K562 (cell line): Measurements from ENCODE around the gene SFR1. TPM values are rescaled to one million over a fixed set of nuclear protein-coding genes. Genes with fewer than 3 reads are reported as not detected.

ENCODE experiments used
- ATAC-seq: fragments of 200-7000 bp; cut with Tn5 transposase; 3 replicates; pipeline ENCODE4 v1.9.1; 2020; ENCODE audit warnings: moderate library complexity
- BruUV-seq: library from RNA; stranded (reverse); fragments of 400-500 nt; replicated peaks from 2 replicates; lab custom pipeline; 2021; lab: Mats Ljungman, UMichigan
- CTCF ChIA-PET: fragments of 300-600 bp; formaldehyde crosslinking; extraction: SDS; loops from one replicate; lab custom pipeline; 2021; ENCODE audit warnings: low intra/inter-chr PET ratio; lab: Yijun Ruan, JAX
- POLR2A ChIA-PET: fragments of 300-600, 350-650 bp; sonication (Branson Sonifier 250); formaldehyde crosslinking; extraction: SDS; loops from one replicate; lab custom pipeline; 2021; ENCODE audit warnings: antibody characterized with exemption, inconsistent platforms; lab: Yijun Ruan, JAX
- DNase-seq, 4 experiments: peaks; one replicate each; pipeline versions ENCODE4 v3.0.0 to v3.0.0-alpha.2; 2011 to 2018; ENCODE audit warnings: low spot score in 3 of 4, mixed read lengths in 3 of 4; ENCODE audit errors: extremely low read depth in 1 of 4
- FAIRE-seq: peaks from 2 replicates; lab custom pipeline; 2011; peaks lifted over from hg19 to GRCh38; lab: Jason Lieb, UNC
- H2AFZ ChIP-seq: 2 replicates; pipeline ENCODE4 v1.6.0; 2011; ENCODE audit warnings: low read depth, low read length, control low read depth, inconsistent platforms
- H3K27ac ChIP-seq: fragments of 200-600 bp; 3 replicates; pipeline ENCODE4 v1.8.0; 2011; ENCODE audit warnings: low read depth, mild to moderate bottlenecking, control low read depth, inconsistent platforms, low read length, moderate library complexity, mixed read lengths; ENCODE audit errors: extremely low read depth
- H3K27me3 ChIP-seq, 2 experiments: fragments of 300-600 bp in 1 of 2; 2 replicates in 1 of 2; 3 replicates in 1 of 2; pipeline versions ENCODE4 v1.6.0 to v1.8.0; 2011; ENCODE audit warnings: inconsistent platforms in 2 of 2, low read length in 2 of 2, mild to moderate bottlenecking in 1 of 2, mixed read lengths in 1 of 2, moderate library complexity in 1 of 2; ENCODE audit not compliant: control insufficient read depth in 2 of 2, insufficient read depth in 2 of 2
- H3K36me3 ChIP-seq: fragments of 300-600 bp; 3 replicates; pipeline ENCODE4 v1.8.0; 2011; ENCODE audit warnings: mild to moderate bottlenecking, low read length, inconsistent platforms; ENCODE audit not compliant: control insufficient read depth, insufficient read depth
- H3K4me1 ChIP-seq, 2 experiments: fragments of 200-600 bp in 1 of 2; replicated peaks in 1 of 2; 2 replicates in 1 of 2; 3 replicates in 1 of 2; pipeline versions ENCODE4 v1.5.1 to v1.8.0; 2011; ENCODE audit warnings: inconsistent platforms in 2 of 2, low read length in 2 of 2, mild to moderate bottlenecking in 1 of 2, mixed read lengths in 1 of 2, moderate library complexity in 1 of 2; ENCODE audit not compliant: control insufficient read depth in 2 of 2, insufficient read depth in 2 of 2
- H3K4me2 ChIP-seq: 2 replicates; pipeline ENCODE4 v1.6.1; 2011; ENCODE audit warnings: low read length, control low read depth, inconsistent platforms, mixed read lengths; ENCODE audit not compliant: insufficient read depth
- H3K4me3 ChIP-seq: fragments of 200-600 bp; sonication (generic), shearing (Covaris generic); 2 replicates; pipeline ENCODE4 v1.5.1; 2016; ENCODE audit warnings: control low read depth, inconsistent platforms
- H3K79me2 ChIP-seq: fragments of 200-600 bp; 3 replicates; pipeline ENCODE4 v1.8.0; 2011; ENCODE audit warnings: low read length, inconsistent platforms; ENCODE audit not compliant: control insufficient read depth, insufficient read depth
- H3K9ac ChIP-seq, 2 experiments: 2 replicates each; pipeline versions ENCODE4 v1.6.0 to v1.6.1; 2011; ENCODE audit warnings: low read depth in 2 of 2, low read length in 2 of 2, control low read depth in 1 of 2, inconsistent platforms in 1 of 2, mild to moderate bottlenecking in 1 of 2, mixed read lengths in 1 of 2; ENCODE audit not compliant: insufficient read depth in 1 of 2
- H3K9me1 ChIP-seq: one replicate; pipeline ENCODE4 v1.6.0; 2011; ENCODE audit warnings: inconsistent platforms, mild to moderate bottlenecking, low read length, moderate library complexity; ENCODE audit not compliant: control insufficient read depth, insufficient read depth
- H3K9me3 ChIP-seq: replicated peaks from 2 replicates; pipeline ENCODE4 v1.5.1; 2011; ENCODE audit warnings: low read depth, low read length, inconsistent platforms; ENCODE audit not compliant: control insufficient read depth, insufficient read depth
- H4K20me1 ChIP-seq: replicated peaks from 2 replicates; pipeline ENCODE4 v1.6.1; 2011; ENCODE audit warnings: low read length, inconsistent platforms, mixed read lengths; ENCODE audit not compliant: control insufficient read depth, insufficient read depth
- E2F1 ChIP-seq: sonication (generic); formaldehyde crosslinking; IDR thresholded peaks from 2 replicates; pipeline ENCODE4 v1.8.1; 2023; ENCODE audit warnings: mild to moderate bottlenecking, missing genetic modification reagents, moderate library complexity
- E2F5 ChIP-seq: sonication (generic); formaldehyde crosslinking; IDR thresholded peaks from 2 replicates; pipeline ENCODE4 v1.8.0; 2022; ENCODE audit warnings: mild to moderate bottlenecking, missing genetic modification reagents
- HLTF ChIP-seq: fragments of 450-650 bp; IDR thresholded peaks from 2 replicates; pipeline ENCODE4 v1.6.1; 2016
- LEF1 ChIP-seq: fragments of 450-650 bp; IDR thresholded peaks from 2 replicates; pipeline ENCODE4 v1.6.1; 2016; ENCODE audit warnings: mild to moderate bottlenecking
- RB1 ChIP-seq: fragments of 450-650 bp; IDR thresholded peaks from 2 replicates; pipeline ENCODE4 v1.6.1; 2017; ENCODE audit warnings: low read depth, mild to moderate bottlenecking
- SUPT5H ChIP-seq: fragments of 450-650 bp; IDR thresholded peaks from 2 replicates; pipeline ENCODE4 v1.6.1; 2016
- TBL1XR1 ChIP-seq, 2 experiments: IDR thresholded peaks; 2 replicates each; pipeline ENCODE4 v1.6.1; 2012; ENCODE audit warnings: improper control_type of control experiment in 2 of 2, low read length in 2 of 2, mild to moderate bottlenecking in 1 of 2
- ZNF143 ChIP-seq: sonication (generic); formaldehyde crosslinking; IDR thresholded peaks from 2 replicates; pipeline ENCODE4 v1.9.0; 2022; ENCODE audit warnings: mild to moderate bottlenecking, missing genetic modification reagents
- ZNF280B ChIP-seq: fragments of 250-450 bp; sonication (Bioruptor Pico); IDR thresholded peaks from 2 replicates; pipeline ENCODE4 v1.5.1; 2021; ENCODE audit warnings: mild to moderate bottlenecking
- ZNF347 ChIP-seq: fragments of 450-650 bp; formaldehyde crosslinking; IDR thresholded peaks from 2 replicates; pipeline ENCODE4 v1.4.0; 2020; ENCODE audit warnings: low read depth, mild to moderate bottlenecking, moderate library complexity
- WGBS: fragments of 100-300 bp; shearing (Covaris generic); methylation state at CpG from one replicate; pipeline ENCODE4 v1.1.6; 2016; ENCODE audit warnings: low coverage, mixed read lengths; ENCODE audit not compliant: insufficient coverage; ENCODE audit errors: missing lambda C conversion rate; 5-methylcytosine and 5-hydroxymethylcytosine counted together
- in situ Hi-C: fragments of 300-500 bp; cut with MboI; formaldehyde crosslinking; loops from 4 replicates; pipeline ENCODE4 v1.15.0; 2018; ENCODE audit warnings: inconsistent platforms, mixed read lengths
- intact Hi-C: fragments of 100-400 bp; cut with micrococcal nuclease; formaldehyde crosslinking; loops from 2 replicates; pipeline ENCODE4 v1.14.2; 2022
- polyA plus RNA-seq, 8 experiments: library from polyadenylated mRNA; depleted of rRNA in 4 of 8; stranded (reverse) in 5 of 8; unstranded in 3 of 8; fragments of >200 nt; fragmentation: Nextera tagmentation in 2 of 8; fragmentation: Illumina TruSeq in 1 of 8; extraction: Ambion mirVana in 2 of 8; extraction: Trizol in 1 of 8; gene quantifications; 2 replicates each; pipeline versions ENCODE4 v1.2.1 to v1.2.3, GENCODE V29; 2011 to 2014; ENCODE audit warnings: inconsistent platforms in 1 of 8, missing spikeins in 1 of 8
- total RNA-seq, 7 experiments: library from RNA; depleted of rRNA in 6 of 7; stranded (reverse); fragments of >200 nt in 6 of 7; fragmentation: Illumina TruSeq in 2 of 7; extraction: Trizol in 2 of 7; gene quantifications; 2 replicates each; pipeline versions ENCODE4 v1.2.1 to v1.2.3, GENCODE V29; 2011 to 2021; ENCODE audit warnings: low replicate concordance in 1 of 7

SFR1 gene
- total and polyA plus RNA-seq, 9 of the 15 experiments (the other 6 are each of a cell fraction or from before 2014, with no cell fraction given): 4.3 to 18.7 (median 9.1) TPM

- FAIRE-seq (no peak), ATAC-seq (no peak)
- POLR2A ChIA-PET: interaction anchor here (0.8 kb wide), 1 partner anchor 15 kb away, joined by 3 read pairs; no protein-coding TSS in a partner anchor
- in situ Hi-C loops: no loop called here
- H3K36me3 ChIP-seq: no peaks in the 10 kb centered on the region
- TF ChIP-seq LEF1 (no peak), ZNF280B (no peak), ZNF143 (CRISPR knock-in tag) (no peak), E2F5 (CRISPR knock-in tag) (no peak), RB1 (no peak), E2F1 (CRISPR knock-in tag) (no peak), TBL1XR1 (IDR thresholded peaks at IDR 0.05; ENCODE audit: low read length in 2 of 2) (no peak), ZNF347 (CRISPR knock-in tag) (no peak), SUPT5H (no peak), HLTF (no peak)
- TF ChIP-seq, all 486 proteins: peak for 0
- Histone ChIP-seq H3K4me1 (no peaks in the 10 kb centered on the region), H4K20me1 (no peaks in the 10 kb centered on the region), H3K9me3 (no peaks in the 10 kb centered on the region), H3K27me3 (peaks cover 3 to 7% of the 10 kb centered on the region in 2 experiments; a peak in 4 of 5 replicates), H3K4me3 (no peak within 1 kb of the TSS), H3K79me2 (no peaks in the 10 kb centered on the region), H3K4me2 (no peak within 1 kb of the TSS), H3K9ac (no peak within 1 kb of the TSS), H2AFZ (no peak within 1 kb of the TSS), H3K9me1 (no peaks in the 10 kb centered on the region), H3K27ac (no peak within 1 kb of the TSS)
- CTCF ChIA-PET: no interaction called here
- 0% methylated on average over 3 of the region's 3 CpGs for WGBS
- BruUV-seq: no TSS peak
- intact Hi-C loops: no loop called here
- no peak for DNase-seq
These were observed 36.1 kb upstream of the SFR1 start, which contains the start of gene COL17A1 for GRCh38 chr10:104085801-104086400. COL17A1 (minus strand) TSS chr10:104085880; CDS start chr10:104080673, 5,207 bp downstream.
